HS-27A (cell line): ENCODE results near the gene ADAM11.

Experiments
- DNase-seq: peaks from one replicate; pipeline ENCODE4 v3.0.0-alpha.2; 2012; ENCODE audit warnings: low read depth, missing footprints

ADAM11 gene

GRCh38 chr17:44757918-44758413, 822 bp upstream of the ADAM11 start:
- DNase-seq: no peak

DNA sequence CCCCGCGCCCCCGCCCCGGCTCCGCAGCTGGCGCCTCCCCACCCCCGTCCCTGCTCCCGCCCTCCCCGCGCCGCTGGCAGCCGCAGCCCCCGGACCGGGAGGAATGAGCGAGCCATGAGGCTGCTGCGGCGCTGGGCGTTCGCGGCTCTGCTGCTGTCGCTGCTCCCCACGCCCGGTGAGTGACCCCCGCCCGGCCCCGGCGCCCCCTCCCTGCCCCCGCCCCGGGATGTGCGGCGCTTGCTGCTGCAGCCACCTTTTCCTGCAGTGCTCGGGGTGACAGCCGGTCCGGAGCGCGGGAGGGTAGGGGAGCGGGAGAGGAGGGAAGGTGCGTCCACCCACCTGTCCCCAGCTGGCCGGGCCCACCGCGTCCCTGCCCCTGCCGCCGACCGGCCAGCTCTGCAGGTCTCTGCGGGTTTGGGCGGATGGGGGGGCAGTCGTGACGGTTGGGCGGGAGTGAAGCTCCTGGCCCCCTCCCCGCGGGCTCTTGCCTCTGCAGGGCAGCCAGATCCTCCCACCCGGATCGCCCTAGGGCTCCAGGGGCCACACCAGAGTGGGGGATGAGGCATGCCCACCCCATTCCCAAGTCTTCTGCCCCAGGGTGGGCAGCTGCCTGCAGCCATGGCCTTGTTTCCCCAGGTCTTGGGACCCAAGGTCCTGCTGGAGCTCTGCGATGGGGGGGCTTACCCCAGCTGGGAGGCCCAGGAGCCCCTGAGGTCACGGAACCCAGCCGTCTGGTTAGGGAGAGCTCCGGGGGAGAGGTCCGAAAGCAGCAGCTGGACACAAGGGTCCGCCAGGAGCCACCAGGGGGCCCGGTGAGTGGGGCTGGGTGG, 513 bp downstream of the ADAM11 start:
- no peak for DNase-seq

- DNase-seq: no peak
Measured at GRCh38 chr17:44759916-44760243, 1.1 kb downstream of the ADAM11 start.

DNA sequence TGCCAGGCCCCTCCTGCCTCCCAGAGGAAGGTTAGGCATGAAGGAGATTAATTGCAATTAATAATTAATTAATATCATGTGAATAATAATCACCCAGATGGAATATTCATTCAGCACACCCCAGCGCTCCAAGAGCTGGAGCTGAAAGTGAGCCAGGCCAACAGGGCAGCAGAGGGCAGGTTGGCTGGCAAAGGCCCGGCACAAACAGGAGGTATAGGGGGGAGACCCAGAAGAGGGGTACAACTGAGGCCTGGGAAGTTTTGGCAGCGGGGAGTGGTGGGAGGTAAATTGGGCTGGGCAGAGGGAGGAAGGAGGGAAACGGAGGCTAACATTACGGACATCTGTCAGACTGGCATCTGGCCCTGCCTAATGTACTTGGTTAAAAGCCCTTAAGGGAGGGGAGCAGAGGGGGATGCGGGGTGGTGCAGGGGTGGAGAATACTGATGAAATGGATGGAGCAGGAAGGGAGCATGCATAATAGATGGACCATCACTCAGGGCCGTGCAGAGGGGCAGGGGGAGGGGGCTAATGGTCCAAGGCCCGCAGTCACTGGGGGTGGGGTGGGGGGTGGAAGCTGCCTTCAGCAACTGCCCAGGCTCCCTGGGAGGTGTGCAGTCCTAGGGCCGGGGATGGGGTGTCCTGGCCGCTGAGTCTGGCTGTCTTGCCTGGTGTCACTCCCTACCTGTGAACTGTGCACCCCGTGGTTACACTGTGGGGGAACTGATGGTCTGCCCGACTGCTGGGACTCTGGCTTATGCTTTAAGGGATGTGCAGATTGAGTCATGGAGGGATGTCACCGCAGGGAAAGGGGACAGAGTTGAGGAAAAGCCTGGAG, 1.9 kb downstream of the ADAM11 start:
- DNase-seq: no peak

GRCh38 chr17:44761932-44762810, 3.4 kb downstream of the ADAM11 start:
- no peak for DNase-seq

GRCh38 chr17:44763170-44763569, 4.4 kb downstream of the ADAM11 start:
- DNase-seq: no peak

DNA sequence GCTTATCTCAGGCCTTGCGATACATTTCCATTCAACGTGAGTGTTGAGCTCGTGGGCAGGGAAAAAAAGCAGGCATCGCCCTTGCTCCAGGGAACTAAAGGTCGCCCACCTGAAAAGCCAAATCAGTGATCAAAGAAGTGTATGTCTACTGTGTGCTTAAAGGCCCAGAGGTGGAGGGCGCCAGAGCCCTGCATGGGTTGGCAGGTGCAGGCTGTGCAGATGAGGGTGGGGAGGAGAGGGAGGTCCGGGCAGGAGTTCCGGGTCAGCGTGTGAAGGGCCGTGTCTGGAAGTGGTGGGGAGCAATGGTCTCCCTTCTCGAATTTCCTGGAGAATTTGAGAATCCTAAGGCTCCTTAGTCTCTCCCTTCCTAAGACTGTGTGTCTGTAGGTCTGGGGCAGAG, 7.2 kb downstream of the ADAM11 start:
- no peak for DNase-seq

- no peak for DNase-seq
Measured at GRCh38 chr17:44766409-44767038, 7.7 kb downstream of the ADAM11 start.

DNA sequence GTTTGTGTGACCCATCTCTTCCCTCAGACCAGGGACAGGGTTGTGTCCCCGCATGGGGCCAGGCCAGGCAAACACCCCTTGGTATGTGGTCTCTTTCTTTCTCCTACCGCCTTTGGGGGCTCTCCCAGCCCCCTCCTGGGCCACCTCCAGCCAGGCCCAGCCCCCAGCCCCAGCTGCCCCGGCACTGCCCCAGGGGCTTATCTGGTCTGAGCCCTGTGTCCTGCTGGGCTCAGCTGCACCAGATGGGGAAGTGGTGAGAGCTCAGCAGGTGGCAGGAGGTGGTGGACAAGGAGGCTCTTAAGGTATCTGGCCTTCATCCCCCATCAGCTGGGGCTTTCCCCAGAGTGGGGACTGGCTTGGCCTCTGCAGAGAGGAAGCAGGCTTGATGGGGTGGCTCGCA, 8.7 kb downstream of the ADAM11 start:
- no peak for DNase-seq

- no peak for DNase-seq
Measured at GRCh38 chr17:44768505-44769142, 9.8 kb downstream of the ADAM11 start.

DNA sequence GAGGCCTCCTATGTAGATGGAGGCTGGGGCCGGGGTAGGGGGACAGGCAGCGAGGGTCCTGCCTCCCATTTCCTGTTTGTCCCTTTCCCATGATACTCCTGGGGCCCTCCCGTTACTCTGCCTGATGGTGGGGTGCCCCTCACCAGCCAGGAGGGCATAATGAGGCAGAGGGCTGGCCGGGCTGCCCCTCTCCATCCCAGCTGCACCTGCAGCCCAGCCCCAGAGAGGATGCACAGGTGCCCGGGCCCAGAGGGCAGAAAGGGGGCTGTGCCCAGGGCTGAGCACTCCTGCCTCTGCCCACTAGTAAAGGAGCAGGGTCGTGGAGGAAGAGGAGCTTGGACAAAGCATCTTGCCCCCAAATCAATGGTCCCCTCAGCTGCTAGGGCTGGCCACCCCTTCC, 10.4 kb downstream of the ADAM11 start:
- DNase-seq: no peak

DNA sequence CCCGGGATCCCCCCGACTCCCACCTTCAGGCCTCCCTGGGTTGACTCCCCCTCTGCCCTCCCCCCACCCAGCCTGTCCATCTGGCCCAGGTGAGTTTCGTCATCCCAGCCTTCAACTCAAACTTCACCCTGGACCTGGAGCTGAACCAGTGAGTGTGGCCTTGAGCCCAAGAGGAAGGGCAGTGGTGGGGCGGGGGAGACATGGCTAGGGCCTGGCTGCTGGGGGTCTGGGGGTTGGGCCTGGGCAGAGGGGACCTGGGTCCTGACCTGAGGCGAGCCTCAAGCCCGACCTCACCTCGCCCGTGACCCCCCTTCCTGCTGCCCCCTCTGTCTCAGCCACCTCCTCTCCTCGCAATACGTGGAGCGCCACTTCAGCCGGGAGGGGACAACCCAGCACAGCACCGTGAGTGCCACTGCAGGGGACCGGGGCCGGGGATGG, 10.9 kb downstream of the ADAM11 start:
- DNase-seq: no peak

DNA sequence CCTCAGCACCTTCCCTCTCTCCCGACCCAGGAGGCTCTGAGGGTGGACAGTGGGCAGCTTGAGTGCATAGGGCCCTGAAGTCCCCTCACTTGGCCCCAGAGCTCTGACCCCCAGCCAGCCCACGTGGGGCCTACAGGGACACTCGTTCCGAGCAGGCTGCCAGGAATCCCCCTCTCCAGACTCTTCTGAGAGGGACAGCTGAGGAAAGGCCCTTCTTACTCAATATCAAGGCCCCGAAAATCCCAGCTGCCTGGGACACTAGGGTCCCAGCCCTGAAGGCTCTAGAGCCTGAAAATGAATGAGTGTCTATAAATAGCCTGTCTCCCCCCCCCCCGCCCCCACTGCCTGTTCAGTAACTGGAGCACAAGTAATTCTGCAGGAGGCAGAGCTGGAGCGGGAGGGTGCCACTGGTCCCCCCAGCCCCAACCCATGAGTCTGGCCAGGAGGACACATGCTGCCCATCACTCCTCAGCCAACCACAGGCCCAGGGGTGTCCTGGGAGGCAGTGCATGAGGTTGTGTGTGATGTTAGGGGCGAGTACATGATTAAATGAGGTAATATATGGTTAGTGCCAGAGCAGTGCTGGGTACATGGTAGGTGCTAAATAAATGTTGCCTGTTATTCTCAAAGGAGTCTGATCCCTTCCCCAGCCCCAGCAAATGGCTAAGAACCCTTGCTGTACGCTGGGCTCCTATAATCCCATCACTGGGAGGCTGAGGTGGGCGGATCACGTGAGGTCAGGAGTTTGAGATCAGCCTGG, 11.6 kb downstream of the ADAM11 start:
- DNase-seq: no peak

GRCh38 chr17:44772308-44773045, 13.7 kb downstream of the ADAM11 start:
- no peak for DNase-seq

- DNase-seq: no peak
Measured at GRCh38 chr17:44773140-44773539, 14.4 kb downstream of the ADAM11 start.

- peak; percentile 43 for DNase-seq
Measured at GRCh38 chr17:44774271-44775135, 15.7 kb downstream of the ADAM11 start.

- DNase-seq: peak; percentile 89
Measured at GRCh38 chr17:44775136-44775837, 16.5 kb downstream of the ADAM11 start.
